ENCODE data around the gene HEPACAM2.

DNA sequence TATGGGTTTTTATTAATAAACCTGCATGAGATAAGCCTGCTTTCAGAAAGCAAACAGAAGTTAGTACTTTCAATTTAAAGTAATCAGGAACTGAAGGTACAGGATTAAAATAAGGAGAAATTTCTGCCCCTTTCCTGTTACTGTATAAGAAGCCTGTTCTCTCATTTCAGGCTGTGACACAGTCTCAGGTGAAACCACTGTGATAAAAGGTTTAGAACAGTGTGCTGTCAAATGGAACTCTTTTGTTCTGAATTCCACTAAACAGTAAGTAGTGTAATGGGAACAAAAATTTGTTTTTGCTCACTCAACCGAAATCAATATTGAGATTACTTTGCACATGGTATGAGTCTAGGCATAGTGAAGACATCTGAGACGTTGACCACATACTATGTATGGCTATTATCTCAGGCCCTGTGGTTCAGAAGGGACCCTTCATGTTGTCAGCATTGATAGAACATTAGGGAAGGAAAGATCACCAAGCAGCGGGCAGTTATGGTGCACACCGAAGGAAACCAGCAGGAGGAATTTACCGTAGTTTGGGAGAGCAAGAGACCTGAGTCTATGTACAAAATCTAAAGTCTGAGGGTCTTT, 14.9 kb downstream of the HEPACAM2 start:
- TF ChIP-seq EZH2phosphoT487 (IDR thresholded peaks at IDR 0.05; ENCODE audit: low read depth): no peak
- TF ChIP-seq CTCF (IDR thresholded peaks at IDR 0.05; ENCODE audit: low read depth, low read length): no peak

Data from OCI-LY3 (cell line).